HepG2 (cell line): ENCODE measurements around the gene RMRP. TPM values are rescaled to one million over a fixed set of nuclear protein-coding genes. Genes with fewer than 3 reads are reported as not detected.

Experiments used
- AGO2 ChIP-seq: fragments of 200-400 bp; formaldehyde crosslinking; optimal IDR thresholded peaks from 2 replicates; pipeline ENCODE3; 2017; ENCODE audit warnings: mild to moderate bottlenecking, low read depth, low read length, moderate library complexity
- CC2D1A ChIP-seq: sonication (generic); formaldehyde crosslinking; IDR thresholded peaks from 2 replicates; pipeline ENCODE4 v1.8.1; 2023; ENCODE audit warnings: mild to moderate bottlenecking, missing genetic modification reagents
- CREB1 ChIP-seq, 2 experiments: fragments of 450-650 bp in 1 of 2; IDR thresholded peaks; 2 replicates each; pipeline ENCODE4 v1.6.1; 2016 to 2017; ENCODE audit warnings: control low read depth in 1 of 2, mild to moderate bottlenecking in 1 of 2, missing compliant biosample characterization in 1 of 2, missing genetic modification characterization in 1 of 2
- CREM ChIP-seq, 2 experiments: sonication (generic) in 1 of 2; formaldehyde crosslinking in 1 of 2; IDR thresholded peaks; 2 replicates each; pipeline versions ENCODE4 v1.4.0 to v1.6.1; 2016 to 2020; ENCODE audit warnings: antibody characterized with exemption in 1 of 2, mild to moderate bottlenecking in 1 of 2, missing genetic modification reagents in 1 of 2
- HNF4G ChIP-seq, 2 experiments: sonication (generic) in 1 of 2; formaldehyde crosslinking in 1 of 2; IDR thresholded peaks; 2 replicates each; pipeline versions ENCODE4 v1.4.0 to v1.6.1; 2011 to 2020; ENCODE audit warnings: borderline replicate concordance in 2 of 2, low read depth in 2 of 2, mild to moderate bottlenecking in 2 of 2, low read length in 1 of 2, missing genetic modification reagents in 1 of 2, moderate library complexity in 1 of 2
- KMT2B ChIP-seq: IDR thresholded peaks from 2 replicates; pipeline ENCODE4 v1.6.1; 2016; ENCODE audit warnings: missing genetic modification reagents, missing compliant biosample characterization
- MLLT10 ChIP-seq: sonication (generic); formaldehyde crosslinking; IDR thresholded peaks from 2 replicates; pipeline ENCODE4 v1.4.0; 2020; ENCODE audit warnings: missing genetic modification reagents
- NR2F2 ChIP-seq: IDR thresholded peaks from 2 replicates; pipeline ENCODE4 v1.6.1; 2012; ENCODE audit warnings: low read depth, inconsistent platforms, borderline replicate concordance
- PITX1 ChIP-seq: sonication (generic); formaldehyde crosslinking; IDR thresholded peaks from 2 replicates; pipeline ENCODE4 v1.5.1; 2020; ENCODE audit warnings: mild to moderate bottlenecking, missing genetic modification reagents
- RNF219 ChIP-seq: sonication (generic); formaldehyde crosslinking; IDR thresholded peaks from 2 replicates; pipeline ENCODE4 v1.5.0; 2020; ENCODE audit warnings: mild to moderate bottlenecking, missing genetic modification reagents
- SAP130 ChIP-seq: IDR thresholded peaks from 2 replicates; pipeline ENCODE4 v1.6.1; 2016; ENCODE audit warnings: low read depth
- TIGD3 ChIP-seq: sonication (generic); formaldehyde crosslinking; IDR thresholded peaks from 2 replicates; pipeline ENCODE4 v1.5.1; 2020; ENCODE audit warnings: mild to moderate bottlenecking, missing genetic modification reagents, borderline replicate concordance
- ZNF121 ChIP-seq: sonication (generic); formaldehyde crosslinking; IDR thresholded peaks from 2 replicates; pipeline ENCODE4 v1.5.0; 2020; ENCODE audit warnings: mild to moderate bottlenecking, missing genetic modification reagents
- ZNF207 ChIP-seq: fragments of 450-650 bp; IDR thresholded peaks from 2 replicates; pipeline ENCODE4 v1.6.1; 2016; ENCODE audit warnings: antibody characterized with exemption, borderline replicate concordance
- ZNF274 ChIP-seq: sonication (generic); formaldehyde crosslinking; IDR thresholded peaks from 2 replicates; pipeline ENCODE4 v1.5.1; 2020; ENCODE audit warnings: mild to moderate bottlenecking, missing genetic modification reagents
- ZNF280B ChIP-seq: sonication (generic); formaldehyde crosslinking; IDR thresholded peaks from 2 replicates; pipeline ENCODE4 v1.5.0; 2020; ENCODE audit warnings: missing genetic modification reagents, mild to moderate bottlenecking, borderline replicate concordance
- ZNF280D ChIP-seq: sonication (generic); formaldehyde crosslinking; IDR thresholded peaks from 2 replicates; pipeline ENCODE4 v1.5.1; 2020; ENCODE audit warnings: mild to moderate bottlenecking, missing genetic modification reagents
- ZNF720 ChIP-seq: sonication (generic); formaldehyde crosslinking; IDR thresholded peaks from 2 replicates; pipeline ENCODE4 v1.4.0; 2020; ENCODE audit warnings: missing genetic modification reagents
- polyA plus RNA-seq, 8 experiments: library from polyadenylated mRNA; depleted of rRNA in 3 of 8; stranded (reverse) in 7 of 8; unstranded in 1 of 8; fragments of >200 nt; fragmentation: Illumina TruSeq in 4 of 8; extraction: Trizol in 4 of 8; gene quantifications; 2 replicates each; pipeline versions ENCODE4 v1.2.1 to v1.2.3, GENCODE V29; 2011 to 2016; ENCODE audit warnings: low read depth in 4 of 8, missing spikeins in 1 of 8, mixed read lengths in 1 of 8; ENCODE audit not compliant: insufficient read depth in 1 of 8
- total RNA-seq, 5 experiments: library from RNA; depleted of rRNA; stranded (reverse); fragments of >200 nt; fragmentation: Illumina TruSeq; extraction: Trizol; gene quantifications; 2 replicates each; pipeline ENCODE4 v1.2.3, GENCODE V29; 2016; ENCODE audit warnings: low read depth in 1 of 5

RMRP gene
- total and polyA plus RNA-seq, 2 of the 13 experiments (the other 11 are each of a cell fraction or from before 2014, with no cell fraction given): 51.4 to 4,025 TPM

- TF ChIP-seq ZNF280D (CRISPR knock-in tag): peak; percentile 22; the same call in 1 of the 2 replicates
- no peak for TF ChIP-seq PITX1
- no peak for TF ChIP-seq KMT2B
- no peak for TF ChIP-seq RNF219 (CRISPR knock-in tag)
- no peak for TF ChIP-seq CREB1 (IDR thresholded peaks at IDR 0.05)
- TF ChIP-seq CREB1 (CRISPR knock-in tag; IDR thresholded peaks at IDR 0.05): no peak
- TF ChIP-seq AGO2: no peak
- TF ChIP-seq ZNF207: no peak
- TF ChIP-seq ZNF121 (CRISPR knock-in tag): 0 out of 2 replicates have a peak, but pooled peaks have one; percentile 12
- TF ChIP-seq NR2F2: no peak
- no peak for TF ChIP-seq CC2D1A (CRISPR knock-in tag)
- no peak for TF ChIP-seq MLLT10 (CRISPR knock-in tag)
- TF ChIP-seq ZNF720 (CRISPR knock-in tag): no peak
- no peak for TF ChIP-seq HNF4G (IDR thresholded peaks at IDR 0.05; ENCODE audit: borderline replicate concordance, low read depth, low read length)
- TF ChIP-seq HNF4G (CRISPR knock-in tag; IDR thresholded peaks at IDR 0.05; ENCODE audit: borderline replicate concordance, low read depth): no peak
- TF ChIP-seq TIGD3 (CRISPR knock-in tag): no peak
- peak; percentile 30; the same call in 1 of the 2 replicates for TF ChIP-seq CREM (IDR thresholded peaks at IDR 0.05)
- TF ChIP-seq CREM (CRISPR knock-in tag; IDR thresholded peaks at IDR 0.05): no peak
- TF ChIP-seq ZNF274 (CRISPR knock-in tag): no peak
- no peak for TF ChIP-seq ZNF280B
- peak; percentile 61 for TF ChIP-seq SAP130 (CRISPR knock-in tag)
Observed at GRCh38 chr9:35651956-35652828, 5.6 kb downstream of the RMRP start (continued).
